ENCODE measurements around the gene RAPGEF5.

- TF ChIP-seq CTCF (IDR thresholded peaks at IDR 0.05; ENCODE audit: insufficient read depth, low read length): no peak
- TF ChIP-seq POLR2AphosphoS5 (IDR thresholded peaks at IDR 0.05; ENCODE audit: low read depth): no peak
- TF ChIP-seq REST (IDR thresholded peaks at IDR 0.05; ENCODE audit: insufficient replicate concordance, low read depth): no peak
These were observed 29.4 kb upstream of the RAPGEF5 start for GRCh38 chr7:22386206-22386858.

Measured in HL-60 (cell line).